CD14-positive monocyte (primary cell): ENCODE measurements around the gene MAN1C1. TPM values are rescaled to one million over a fixed set of nuclear protein-coding genes. Genes with fewer than 3 reads are reported as not detected.
A peak's percentile ranks its signal among the peaks of the same experiment; 100 is the strongest.

ENCODE experiments used
- DNase-seq, 3 donors: peaks; one replicate each; pipeline ENCODE4 v3.0.0-alpha.2; 2011 to 2022
- H2AFZ ChIP-seq: 2 replicates; pipeline ENCODE4 v1.6.0; 2012; ENCODE audit warnings: mild to moderate bottlenecking, low read depth, low read length, inconsistent platforms; ENCODE audit not compliant: insufficient read depth, poor library complexity, severe bottlenecking
- H3K27ac ChIP-seq, 2 donors: 1 replicate in 1 of 2; 2 replicates in 1 of 2; pipeline ENCODE4 v1.5.1; 2012 to 2013; ENCODE audit warnings: low read length in 2 of 2, control low read depth in 1 of 2, inconsistent platforms in 1 of 2, low read depth in 1 of 2, mild to moderate bottlenecking in 1 of 2
- H3K27me3 ChIP-seq, 2 donors: one replicate each; pipeline versions ENCODE4 v1.6.0 to v1.6.1; 2011 to 2013; ENCODE audit warnings: low read length in 2 of 2; ENCODE audit not compliant: control insufficient read depth in 2 of 2, insufficient read depth in 2 of 2
- H3K36me3 ChIP-seq, 2 donors: replicated peaks in 1 of 2; 1 replicate in 1 of 2; 2 replicates in 1 of 2; pipeline versions ENCODE4 v1.5.1 to v1.6.1; 2012 to 2013; ENCODE audit warnings: low read length in 2 of 2, control low read depth in 1 of 2, inconsistent platforms in 1 of 2, mild to moderate bottlenecking in 1 of 2; ENCODE audit not compliant: insufficient read depth in 2 of 2, control insufficient read depth in 1 of 2
- H3K4me1 ChIP-seq, 2 donors: 1 replicate in 1 of 2; 2 replicates in 1 of 2; pipeline versions ENCODE4 v1.5.1 to v1.6.1; 2012 to 2013; ENCODE audit warnings: low read length in 2 of 2, control low read depth in 1 of 2, inconsistent platforms in 1 of 2, mild to moderate bottlenecking in 1 of 2, moderate library complexity in 1 of 2; ENCODE audit not compliant: insufficient read depth in 2 of 2, control insufficient read depth in 1 of 2
- H3K4me2 ChIP-seq: replicated peaks from 2 replicates; pipeline ENCODE3; 2012; ENCODE audit warnings: low read length, moderate library complexity, mild to moderate bottlenecking; ENCODE audit not compliant: poor library complexity, severe bottlenecking; ENCODE audit errors: extremely low read depth
- H3K4me3 ChIP-seq, 3 experiments: fragments of 200-600 bp in 1 of 3; sonication (generic) in 1 of 3; replicated peaks in 1 of 3; 1 replicate in 2 of 3; 2 replicates in 1 of 3; pipeline ENCODE4 v1.5.1; 2011 to 2013; ENCODE audit warnings: low read length in 3 of 3, mild to moderate bottlenecking in 3 of 3, control low read depth in 2 of 3, low read depth in 2 of 3, inconsistent platforms in 1 of 3, moderate library complexity in 1 of 3
- H3K79me2 ChIP-seq: 2 replicates; pipeline ENCODE4 v1.6.0; 2012; ENCODE audit warnings: mild to moderate bottlenecking, control low read depth, inconsistent platforms, low read length, moderate library complexity; ENCODE audit not compliant: insufficient read depth
- H3K9ac ChIP-seq: 2 replicates; pipeline ENCODE4 v1.6.0; 2017; ENCODE audit warnings: low read length, mild to moderate bottlenecking; ENCODE audit not compliant: insufficient read depth, poor library complexity, severe bottlenecking
- H3K9me3 ChIP-seq, 2 donors: replicated peaks in 1 of 2; 1 replicate in 1 of 2; 2 replicates in 1 of 2; pipeline versions ENCODE4 v1.5.1 to v1.6.1; 2012 to 2013; ENCODE audit warnings: low read length in 2 of 2, control low read depth in 1 of 2; ENCODE audit not compliant: control insufficient read depth in 1 of 2, insufficient read depth in 1 of 2
- H4K20me1 ChIP-seq: 2 replicates; pipeline ENCODE4 v1.6.0; 2012; ENCODE audit warnings: mild to moderate bottlenecking, low read length, control low read depth, moderate library complexity; ENCODE audit not compliant: insufficient read depth
- H3K27ac Mint-ChIP-seq, 7 donors: one replicate each; pipeline ENCODE4 v1.8.0; 2020; ENCODE audit warnings: mild to moderate bottlenecking in 7 of 7, mixed read lengths in 7 of 7, moderate library complexity in 6 of 7, inconsistent platforms in 2 of 7
- H3K27me3 Mint-ChIP-seq, 3 donors: one replicate each; pipeline ENCODE4 v1.8.0; 2021 to 2022; ENCODE audit warnings: low read depth in 3 of 3, mild to moderate bottlenecking in 3 of 3, mixed read lengths in 3 of 3, moderate library complexity in 3 of 3, inconsistent platforms in 1 of 3
- H3K36me3 Mint-ChIP-seq, 2 donors: one replicate each; pipeline ENCODE4 v1.8.0; 2020; ENCODE audit warnings: mixed read lengths in 2 of 2, inconsistent platforms in 1 of 2, mild to moderate bottlenecking in 1 of 2
- H3K4me1 Mint-ChIP-seq: one replicate; pipeline ENCODE4 v1.8.0; 2020; ENCODE audit warnings: mild to moderate bottlenecking, mixed read lengths
- H3K4me3 Mint-ChIP-seq, 2 donors: one replicate each; pipeline ENCODE4 v1.8.0; 2020; ENCODE audit warnings: mild to moderate bottlenecking in 2 of 2, mixed read lengths in 2 of 2, moderate library complexity in 1 of 2
- H3K9me3 Mint-ChIP-seq, 7 donors: one replicate each; pipeline ENCODE4 v1.8.0; 2020 to 2022; ENCODE audit warnings: mixed read lengths in 7 of 7, mild to moderate bottlenecking in 6 of 7, moderate library complexity in 6 of 7, inconsistent platforms in 2 of 7
- WGBS: methylation state at CpG from one replicate; pipeline ENCODE4 v1.1.5; 2013; ENCODE audit warnings: missing lambda C conversion rate; ENCODE audit not compliant: insufficient coverage; 5-methylcytosine and 5-hydroxymethylcytosine counted together
- intact Hi-C, 2 donors: fragments of 100-400 bp; cut with micrococcal nuclease; formaldehyde crosslinking; loops; one replicate each; pipeline versions ENCODE4 v1.15.0 to v1.15.1; 2023
- polyA plus RNA-seq, 3 donors: library from polyadenylated mRNA; depleted of rRNA in 1 of 3; unstranded in 2 of 3; stranded (reverse) in 1 of 3; fragments of 300-500 nt in 2 of 3; fragments of >200 nt in 1 of 3; fragmentation: Illumina TruSeq in 2 of 3; gene quantifications; 1 replicate in 2 of 3; 2 replicates in 1 of 3; pipeline ENCODE4 v1.2.3, GENCODE V29; 2012 to 2021
- TF ChIP-seq, protein P1 (sequence below): fragments of 200-600 bp; IDR thresholded peaks from one replicate; pipeline ENCODE4 v1.8.0; 2022; ENCODE audit warnings: antibody characterized with exemption, mild to moderate bottlenecking

MAN1C1 gene
- polyA plus RNA-seq, 3 donors, result 1.2 to 7.2 (median 1.7) TPM

DNA sequence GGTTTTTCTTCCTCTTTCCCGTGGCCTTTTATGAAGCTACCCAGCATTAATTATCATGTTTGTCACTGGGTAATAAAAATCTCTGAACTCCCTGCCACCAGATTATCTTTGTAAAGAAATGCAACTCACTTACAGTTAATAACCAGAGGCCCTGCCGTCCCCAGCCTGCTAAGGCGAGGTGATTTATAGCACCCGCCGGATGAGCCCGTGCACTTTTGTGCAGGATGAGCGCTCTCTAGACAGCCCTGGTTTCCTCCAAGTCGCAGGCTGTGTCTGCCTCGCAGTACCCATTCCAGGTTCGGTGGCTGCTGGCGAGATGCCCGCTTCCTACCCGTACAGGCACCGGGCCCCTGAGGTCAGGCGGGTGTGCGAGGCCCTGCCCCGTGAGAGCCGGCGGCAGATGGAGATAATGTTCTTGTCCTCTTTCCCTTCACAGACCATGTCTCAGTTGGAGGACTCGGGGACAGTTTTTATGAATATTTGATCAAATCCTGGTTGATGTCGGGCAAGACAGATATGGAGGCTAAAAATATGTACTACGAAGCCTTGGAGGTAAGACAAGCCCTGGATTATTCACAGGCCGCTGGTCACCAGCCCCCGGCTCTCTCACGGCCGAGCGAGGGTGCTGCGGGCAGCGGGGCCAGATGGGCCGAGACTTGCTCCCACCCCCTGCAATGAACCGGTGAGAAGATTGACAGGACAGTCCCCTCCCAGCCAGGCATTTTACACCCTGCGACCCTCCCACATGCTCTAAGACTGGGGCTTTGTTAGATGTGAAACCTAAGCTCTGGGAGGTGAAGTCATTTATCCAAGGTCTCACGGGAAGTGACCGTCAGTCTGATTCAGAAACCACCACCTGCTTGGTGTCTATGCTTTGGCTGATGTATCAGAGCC is 154.9 kb downstream of the MAN1C1 start:
- peaks cover 0 to 2% (median 0%) of the 10 kb centered on the region in 7 donors for H3K9me3 Mint-ChIP-seq
- TF ChIP-seq, protein P1, sequence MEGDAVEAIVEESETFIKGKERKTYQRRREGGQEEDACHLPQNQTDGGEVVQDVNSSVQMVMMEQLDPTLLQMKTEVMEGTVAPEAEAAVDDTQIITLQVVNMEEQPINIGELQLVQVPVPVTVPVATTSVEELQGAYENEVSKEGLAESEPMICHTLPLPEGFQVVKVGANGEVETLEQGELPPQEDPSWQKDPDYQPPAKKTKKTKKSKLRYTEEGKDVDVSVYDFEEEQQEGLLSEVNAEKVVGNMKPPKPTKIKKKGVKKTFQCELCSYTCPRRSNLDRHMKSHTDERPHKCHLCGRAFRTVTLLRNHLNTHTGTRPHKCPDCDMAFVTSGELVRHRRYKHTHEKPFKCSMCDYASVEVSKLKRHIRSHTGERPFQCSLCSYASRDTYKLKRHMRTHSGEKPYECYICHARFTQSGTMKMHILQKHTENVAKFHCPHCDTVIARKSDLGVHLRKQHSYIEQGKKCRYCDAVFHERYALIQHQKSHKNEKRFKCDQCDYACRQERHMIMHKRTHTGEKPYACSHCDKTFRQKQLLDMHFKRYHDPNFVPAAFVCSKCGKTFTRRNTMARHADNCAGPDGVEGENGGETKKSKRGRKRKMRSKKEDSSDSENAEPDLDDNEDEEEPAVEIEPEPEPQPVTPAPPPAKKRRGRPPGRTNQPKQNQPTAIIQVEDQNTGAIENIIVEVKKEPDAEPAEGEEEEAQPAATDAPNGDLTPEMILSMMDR, result no peak
- Histone ChIP-seq H3K4me1 (no peaks in the 10 kb centered on the region), H3K4me2 (no peak overlapping the region), H3K27ac (no peak overlapping the region), H4K20me1 (no peaks in the 10 kb centered on the region), H3K79me2 (no peaks in the 10 kb centered on the region), H3K36me3 (peaks cover 9 to 23% of the 10 kb centered on the region in 2 donors), H2AFZ (no peak overlapping the region), H3K4me3 (no peak overlapping the region), H3K27me3 (no peaks in the 10 kb centered on the region), H3K9ac (peak overlapping the region; percentile 4), H3K9me3 (no peaks in the 10 kb centered on the region)
- H3K4me3 Mint-ChIP-seq, result peak overlapping the region in 1 of 2 donors; percentile 13
- peaks cover 3 to 25% (median 9%) of the 10 kb centered on the region in 3 donors for H3K27me3 Mint-ChIP-seq
- intact Hi-C loops, result no loop called here
- peak overlapping the region in 1 of 7 donors; percentile 36 for H3K27ac Mint-ChIP-seq
- DNase-seq, result no peak
- peaks cover 39 to 50% of the 10 kb centered on the region in 2 donors for H3K36me3 Mint-ChIP-seq
- peaks cover 25% of the 10 kb centered on the region for H3K4me1 Mint-ChIP-seq
- WGBS, result 25% methylated on average over 28 of the region's 34 CpGs

DNA sequence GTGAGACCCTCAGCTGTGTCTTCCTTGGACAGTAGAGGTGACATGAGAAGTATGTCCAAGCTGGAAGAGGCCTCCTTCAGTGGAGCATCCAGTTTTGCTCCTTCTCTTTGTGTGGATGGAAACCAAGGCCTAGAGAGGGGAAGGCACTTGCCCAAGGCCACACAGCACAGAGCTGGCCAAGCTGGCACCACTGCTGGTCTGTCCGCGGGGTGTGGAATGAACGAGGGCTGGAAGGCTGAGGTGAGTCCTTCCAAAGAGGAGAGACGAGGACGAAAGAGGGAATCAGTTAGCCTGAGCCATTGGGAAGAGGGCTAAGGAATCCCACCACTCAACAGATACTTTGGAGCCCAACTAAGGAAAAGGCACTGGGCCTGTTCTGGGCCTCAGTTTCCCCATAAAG is 155.6 kb downstream of the MAN1C1 start:
- Histone ChIP-seq H4K20me1 (no peaks in the 10 kb centered on the region), H3K4me1 (no peaks in the 10 kb centered on the region), H3K9me3 (no peaks in the 10 kb centered on the region), H3K4me2 (no peak overlapping the region), H3K9ac (no peak overlapping the region), H3K79me2 (no peaks in the 10 kb centered on the region), H3K4me3 (no peak overlapping the region), H3K36me3 (peaks cover 9 to 23% of the 10 kb centered on the region in 2 donors), H3K27ac (no peak overlapping the region), H3K27me3 (no peaks in the 10 kb centered on the region), H2AFZ (no peak overlapping the region)
- Mint-ChIP-seq H3K27ac (no peak overlapping the region), H3K36me3 (peaks cover 45 to 50% of the 10 kb centered on the region in 2 donors), H3K4me3 (no peak overlapping the region), H3K9me3 (peaks cover 0 to 2% (median 0%) of the 10 kb centered on the region in 7 donors), H3K27me3 (peaks cover 3 to 25% (median 9%) of the 10 kb centered on the region in 3 donors), H3K4me1 (peaks cover 25% of the 10 kb centered on the region)
- no peak for DNase-seq
- TF ChIP-seq, protein P1, result no peak
- WGBS, result 100% methylated on average over 1 of the region's 5 CpGs
- intact Hi-C loops, result no loop called here
